A673 (cell line): ENCODE data around the gene AHNAK2. TPM values are rescaled to one million over a fixed set of nuclear protein-coding genes. Genes with fewer than 3 reads are reported as not detected.
"Not testable (repeated sequence)": the region's sequence is repeated elsewhere in the genome, so short reads cannot be mapped to it uniquely, and the experiment has no call there.

Experiments
- BruUV-seq: library from RNA; stranded (reverse); fragments of 400-500 nt; replicated peaks from 2 replicates; lab custom pipeline; 2021; lab: Mats Ljungman, UMichigan
- CTCF ChIA-PET: fragments of 300-600 bp; sonication (Branson Sonifier 250); formaldehyde crosslinking; loops from one replicate; lab custom pipeline; 2022; ENCODE audit warnings: antibody characterized with exemption; lab: Charles Lee
- POLR2A ChIA-PET: fragments of 300-600 bp; sonication (Branson Sonifier 250); formaldehyde crosslinking; loops from one replicate; lab custom pipeline; 2022; ENCODE audit warnings: antibody characterized with exemption; ENCODE audit not compliant: low non-redundant PET; lab: Charles Lee
- DNase-seq: peaks from one replicate; pipeline ENCODE4 v3.0.0-alpha.2; 2015; ENCODE audit warnings: low spot score
- H3K27ac ChIP-seq: fragments of 200-600 bp; sonication (generic); 2 replicates; pipeline ENCODE4 v1.5.1; 2016; ENCODE audit warnings: mixed run types, low read depth, mild to moderate bottlenecking, mixed read lengths, antibody characterized with exemption, low read length; ENCODE audit not compliant: poor library complexity, severe bottlenecking
- H3K27me3 ChIP-seq: fragments of 200-600 bp; sonication (generic); replicated peaks from 2 replicates; pipeline ENCODE4 v1.6.1; 2017; ENCODE audit warnings: mixed run types, low read depth, mild to moderate bottlenecking, mixed read lengths, antibody characterized with exemption, low read length; ENCODE audit not compliant: insufficient read depth, poor library complexity
- H3K36me3 ChIP-seq: fragments of 200-600 bp; sonication (generic); 2 replicates; pipeline ENCODE4 v1.6.1; 2016; ENCODE audit warnings: mixed run types, mild to moderate bottlenecking, mixed read lengths, antibody characterized with exemption, low read length; ENCODE audit not compliant: insufficient read depth, poor library complexity, severe bottlenecking
- H3K4me1 ChIP-seq: fragments of 200-600 bp; sonication (generic); 2 replicates; pipeline ENCODE4 v1.6.1; 2017; ENCODE audit warnings: mixed run types, mild to moderate bottlenecking, mixed read lengths, antibody characterized with exemption, low read length; ENCODE audit not compliant: insufficient read depth, poor library complexity, severe bottlenecking
- H3K4me3 ChIP-seq: fragments of 200-600 bp; sonication (generic); 2 replicates; pipeline ENCODE4 v1.5.1; 2016; ENCODE audit warnings: low read depth, mixed run types, mild to moderate bottlenecking, mixed read lengths, low read length; ENCODE audit not compliant: poor library complexity, severe bottlenecking
- H3K9me3 ChIP-seq: fragments of 200-600 bp; sonication (generic); 2 replicates; pipeline ENCODE4 v1.6.1; 2016; ENCODE audit warnings: mixed run types, low read depth, mild to moderate bottlenecking, mixed read lengths, antibody characterized with exemption, low read length; ENCODE audit not compliant: poor library complexity, severe bottlenecking
- CTCF ChIP-seq: fragments of 300-800, 200-600 bp; sonication (generic); conservative IDR thresholded peaks from 2 replicates; pipeline ENCODE4 v1.5.1; 2017; ENCODE audit warnings: low read depth, mild to moderate bottlenecking, antibody characterized with exemption, low read length, moderate library complexity, mixed read lengths
- EZH2 ChIP-seq: fragments of 200-600 bp; sonication (generic); IDR thresholded peaks from 2 replicates; pipeline ENCODE4 v1.6.1; 2017; ENCODE audit warnings: borderline replicate concordance, low read depth, mild to moderate bottlenecking, mixed read lengths, antibody characterized with exemption, low read length; ENCODE audit not compliant: poor library complexity, severe bottlenecking
- intact Hi-C: fragments of 100-400 bp; cut with micrococcal nuclease; formaldehyde crosslinking; loops from one replicate; pipeline ENCODE4 v1.10.0; 2022; ENCODE audit not compliant: unreplicated experiment
- total RNA-seq: library from RNA; stranded (reverse); gene quantifications from 2 replicates; pipeline ENCODE4 v1.2.3, GENCODE V29; 2021

AHNAK2 gene
- total RNA-seq, 1 experiment from 2014 or later, result 0.56 TPM

DNA sequence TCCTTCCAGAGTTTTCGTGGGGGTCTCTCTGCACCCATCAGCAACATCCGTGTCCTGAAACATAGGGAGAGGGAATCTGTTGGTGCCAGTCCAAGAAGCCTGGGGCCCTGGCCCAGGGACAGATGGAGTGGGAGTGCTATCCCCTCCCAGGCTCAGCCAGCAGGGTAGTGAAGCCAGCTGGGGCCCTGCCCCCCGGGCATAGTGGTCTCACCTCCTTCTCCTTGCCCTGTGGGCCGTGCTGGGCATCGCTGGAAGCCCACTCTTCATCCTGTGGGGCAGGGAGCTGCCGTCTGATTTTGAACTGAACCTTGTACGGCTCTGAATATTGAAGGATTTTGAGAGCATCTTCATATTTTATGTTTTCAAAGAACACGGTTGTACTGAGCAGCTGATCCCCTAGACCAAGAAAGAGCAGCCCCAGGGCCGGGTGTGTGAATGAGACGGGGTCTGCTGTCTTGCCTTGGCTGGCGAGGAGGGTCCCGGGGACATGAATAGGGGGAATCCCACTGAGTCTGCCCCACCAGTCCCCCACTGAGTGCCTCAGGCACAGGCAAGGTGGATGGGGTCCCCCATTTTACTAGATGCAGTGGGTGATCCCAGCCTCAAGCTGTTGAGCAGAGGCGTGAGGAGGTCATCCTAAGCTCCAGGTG is 23.3 kb downstream of the AHNAK2 start:
- H3K4me1 ChIP-seq, result no peaks in the 10 kb centered on the region
- peaks cover 6% of the 10 kb centered on the region for H3K27me3 ChIP-seq
- intact Hi-C loops, result no loop called here
- H3K9me3 ChIP-seq, result no peaks in the 10 kb centered on the region
- TF ChIP-seq CTCF, result no peak
- TF ChIP-seq EZH2, result no peak
- ChIA-PET CTCF (no interaction called here), POLR2A (no interaction called here)
- BruUV-seq, result no TSS peak
- no peaks in the 10 kb centered on the region for H3K36me3 ChIP-seq
- DNase-seq, result no peak
- H3K27ac ChIP-seq, result no peak overlapping the region
- H3K4me3 ChIP-seq, result no peak overlapping the region

GRCh38 chr14:104953896-104954656 is 24.1 kb downstream of the AHNAK2 start:
- POLR2A ChIA-PET, result no interaction called here
- no peaks in the 10 kb centered on the region for H3K9me3 ChIP-seq
- H3K4me3 ChIP-seq, result no peak overlapping the region
- H3K27me3 ChIP-seq, result peaks cover 6% of the 10 kb centered on the region
- H3K36me3 ChIP-seq, result no peaks in the 10 kb centered on the region
- no TSS peak for BruUV-seq
- H3K4me1 ChIP-seq, result no peaks in the 10 kb centered on the region
- CTCF ChIA-PET, result no interaction called here
- intact Hi-C loops, result no loop called here
- H3K27ac ChIP-seq, result no peak overlapping the region
- DNase-seq, result no peak
- no peak for TF ChIP-seq CTCF
- no peak for TF ChIP-seq EZH2

DNA sequence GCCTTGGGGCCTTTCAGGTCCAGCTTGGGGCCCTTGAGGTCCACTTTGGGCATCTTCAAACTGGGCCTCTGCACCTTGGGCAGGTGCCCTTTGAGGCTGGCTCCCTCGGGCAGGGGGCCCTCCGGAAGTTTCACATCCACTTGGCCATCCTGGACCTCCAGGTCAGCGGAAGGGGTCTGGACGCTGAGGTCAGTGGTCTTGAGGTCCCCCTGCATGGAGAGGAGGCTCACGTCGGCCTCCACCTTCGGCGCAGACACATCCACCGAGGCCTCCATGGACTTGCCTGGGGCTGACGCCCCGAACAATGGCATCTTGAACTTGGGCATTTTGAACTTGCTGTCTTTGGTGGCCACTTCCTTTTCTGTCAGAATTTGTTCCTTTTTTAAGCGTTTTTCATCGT is 25.1 kb downstream of the AHNAK2 start:
- no TSS peak for BruUV-seq
- intact Hi-C loops, result no loop called here
- Histone ChIP-seq H3K27me3 (no peaks in the 10 kb centered on the region), H3K36me3 (no peaks in the 10 kb centered on the region), H3K4me1 (no peaks in the 10 kb centered on the region), H3K9me3 (no peaks in the 10 kb centered on the region), H3K4me3 (no peak overlapping the region), H3K27ac (no peak overlapping the region)
- no peak for DNase-seq
- ChIA-PET CTCF (no interaction called here), POLR2A (no interaction called here)
- no peak for TF ChIP-seq EZH2
- no peak for TF ChIP-seq CTCF

DNA sequence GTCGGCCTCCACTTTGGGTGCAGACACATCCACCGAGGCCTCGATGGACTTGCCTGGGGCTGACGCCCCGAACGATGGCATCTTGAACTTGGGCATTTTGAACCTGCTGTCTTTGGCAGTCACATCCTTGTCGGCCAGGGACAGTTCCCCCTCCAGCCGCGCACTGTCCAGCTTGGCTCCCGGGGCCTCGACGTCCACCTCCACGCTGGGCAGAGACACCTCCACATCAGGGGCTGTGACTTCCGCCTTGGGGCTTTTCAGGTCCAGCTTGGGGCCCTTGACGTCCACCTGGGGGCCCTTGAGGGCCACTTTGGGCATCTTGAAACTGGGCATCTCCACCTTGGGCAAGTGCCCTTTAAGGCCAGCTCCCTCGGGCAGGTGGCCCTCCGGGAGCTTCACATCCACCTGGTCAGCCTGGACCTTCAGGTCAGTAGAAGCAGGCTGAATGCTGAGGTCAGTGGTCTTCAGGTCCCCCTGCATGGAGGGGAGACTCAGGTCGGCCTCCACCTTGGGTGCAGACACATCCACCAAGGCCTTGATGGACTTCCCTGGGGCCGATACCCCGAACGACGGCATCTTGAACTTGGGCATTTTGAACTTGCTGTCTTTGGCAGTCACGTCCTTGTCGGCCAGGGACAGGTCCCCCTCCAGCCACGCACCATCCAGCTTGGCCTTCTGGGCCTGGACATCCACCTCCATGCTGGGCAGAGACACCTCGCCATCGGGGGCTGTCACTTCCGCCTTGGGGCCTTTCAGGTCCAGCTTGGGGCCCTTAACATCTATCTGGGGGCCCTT is 26.1 kb downstream of the AHNAK2 start:
- H3K36me3 ChIP-seq, H3K9me3 ChIP-seq, H3K27me3 ChIP-seq, DNase-seq, CTCF ChIA-PET, intact Hi-C loops, H3K27ac ChIP-seq, H3K4me1 ChIP-seq, BruUV-seq, H3K4me3 ChIP-seq, POLR2A ChIA-PET: not testable (repeated sequence)

DNA sequence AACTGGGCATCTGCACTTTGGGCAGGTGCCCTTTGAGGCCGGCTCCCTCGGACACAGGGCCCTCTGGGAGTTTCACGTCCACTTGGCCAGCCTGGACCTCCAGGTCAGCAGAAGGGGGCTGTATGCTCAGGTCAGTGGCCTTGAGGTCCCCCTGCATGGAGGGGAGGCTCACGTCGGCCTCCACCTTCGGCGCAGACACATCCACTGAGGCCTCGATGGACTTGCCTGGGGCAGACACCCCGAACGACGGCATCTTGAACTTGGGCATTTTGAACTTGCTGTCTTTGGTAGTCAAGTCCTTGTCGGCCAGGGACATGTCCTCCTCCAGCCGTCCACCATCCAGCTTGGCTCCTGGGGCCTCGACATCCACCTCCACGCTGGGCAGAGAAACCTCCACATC is 27.5 kb downstream of the AHNAK2 start:
- H3K27ac ChIP-seq, H3K27me3 ChIP-seq, H3K4me3 ChIP-seq, intact Hi-C loops, DNase-seq, CTCF ChIA-PET, H3K9me3 ChIP-seq, BruUV-seq, H3K36me3 ChIP-seq, POLR2A ChIA-PET, H3K4me1 ChIP-seq: not testable (repeated sequence)
